CMK (cell line): ENCODE data around the gene DUOXA1.
A peak's percentile ranks its signal among the peaks of the same experiment; 100 is the strongest.

Source experiments
- DNase-seq: peaks from one replicate; pipeline ENCODE4 v3.0.0-alpha.2; 2010; ENCODE audit warnings: low read depth

DUOXA1 gene

DNA sequence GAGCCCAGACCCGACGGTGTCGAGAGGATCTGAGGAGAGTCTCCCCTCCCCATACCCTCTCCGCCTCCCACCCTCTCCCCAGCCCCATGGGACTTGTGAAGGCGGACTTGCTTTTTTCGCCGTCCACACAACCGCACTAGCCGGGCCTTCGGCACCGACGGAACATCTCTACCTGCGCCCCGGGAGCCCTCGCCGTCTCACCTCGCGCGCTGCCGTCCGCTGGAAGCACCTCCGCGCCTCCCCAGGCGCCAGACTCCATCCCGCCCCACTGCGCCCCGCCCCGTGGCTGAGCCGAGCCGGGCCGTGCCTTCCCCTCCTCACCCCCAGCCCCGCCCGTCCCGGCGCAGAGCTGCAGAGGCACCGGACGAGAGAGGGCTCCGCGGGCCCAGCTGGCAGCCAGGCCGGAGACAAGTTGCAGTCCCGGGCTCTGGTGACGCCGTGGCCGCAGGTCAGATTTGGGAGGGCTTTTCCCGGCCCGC lies at the start of gene DUOXA1, which contains the start of gene DUOX1:
Gene DUOXA1, minus strand, starts transcription at position 229 of the 479 bp plus-strand sequence. CDS start 6,865 bp downstream, outside the sequence.
Gene DUOX1, plus strand, starts transcription at position 344 of the 479 bp plus-strand sequence. CDS start 1,973 bp downstream, outside the sequence.
- no peak for DNase-seq

DNA sequence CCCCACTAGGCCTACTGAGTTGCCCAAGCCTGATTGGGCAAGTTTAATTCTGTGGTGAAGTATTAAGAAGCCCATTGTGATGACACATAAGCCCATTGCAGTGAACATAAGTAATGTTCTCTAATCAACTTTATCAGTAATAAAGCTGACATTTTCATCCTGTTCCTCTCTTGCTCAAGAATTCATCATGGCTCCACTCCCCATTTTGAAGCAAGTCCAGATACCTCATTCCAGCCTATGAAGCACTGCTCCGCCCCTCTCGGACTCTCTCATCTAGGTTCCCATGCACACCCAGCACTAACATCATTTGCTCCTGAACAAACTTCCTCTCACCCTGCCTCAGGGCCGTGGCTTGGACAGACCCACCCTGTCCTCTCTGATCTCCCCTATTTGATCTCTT lies 47.6 kb upstream of the DUOXA1 start:
- no peak for DNase-seq

GRCh38 chr15:45174577-45174976 lies 44.9 kb upstream of the DUOXA1 start:
- DNase-seq, result no peak

DNA sequence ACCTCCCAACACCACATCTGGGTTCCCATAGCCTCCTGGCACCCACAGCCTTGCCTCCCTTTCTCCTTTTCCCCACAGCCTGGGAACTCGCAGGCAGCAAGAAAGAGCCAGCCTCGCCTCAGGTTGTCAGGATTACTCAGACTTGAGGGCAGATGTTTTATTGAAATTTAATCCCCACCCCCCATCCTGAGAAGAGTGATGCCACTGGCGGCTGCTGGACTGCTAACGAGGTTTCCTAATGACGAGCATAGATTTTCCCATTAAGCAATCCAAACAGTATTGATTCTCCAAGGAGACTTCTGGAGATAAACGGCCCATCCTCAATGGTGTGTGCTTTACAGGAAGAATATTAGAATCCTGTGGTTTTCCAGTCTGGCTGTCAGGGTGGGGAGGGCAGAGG lies 44.4 kb upstream of the DUOXA1 start:
- no peak for DNase-seq

- no peak for DNase-seq
Measured at GRCh38 chr15:45171912-45172311, 42.2 kb upstream of the DUOXA1 start.

GRCh38 chr15:45169608-45170480 lies 40.2 kb upstream of the DUOXA1 start:
- no peak for DNase-seq

DNA sequence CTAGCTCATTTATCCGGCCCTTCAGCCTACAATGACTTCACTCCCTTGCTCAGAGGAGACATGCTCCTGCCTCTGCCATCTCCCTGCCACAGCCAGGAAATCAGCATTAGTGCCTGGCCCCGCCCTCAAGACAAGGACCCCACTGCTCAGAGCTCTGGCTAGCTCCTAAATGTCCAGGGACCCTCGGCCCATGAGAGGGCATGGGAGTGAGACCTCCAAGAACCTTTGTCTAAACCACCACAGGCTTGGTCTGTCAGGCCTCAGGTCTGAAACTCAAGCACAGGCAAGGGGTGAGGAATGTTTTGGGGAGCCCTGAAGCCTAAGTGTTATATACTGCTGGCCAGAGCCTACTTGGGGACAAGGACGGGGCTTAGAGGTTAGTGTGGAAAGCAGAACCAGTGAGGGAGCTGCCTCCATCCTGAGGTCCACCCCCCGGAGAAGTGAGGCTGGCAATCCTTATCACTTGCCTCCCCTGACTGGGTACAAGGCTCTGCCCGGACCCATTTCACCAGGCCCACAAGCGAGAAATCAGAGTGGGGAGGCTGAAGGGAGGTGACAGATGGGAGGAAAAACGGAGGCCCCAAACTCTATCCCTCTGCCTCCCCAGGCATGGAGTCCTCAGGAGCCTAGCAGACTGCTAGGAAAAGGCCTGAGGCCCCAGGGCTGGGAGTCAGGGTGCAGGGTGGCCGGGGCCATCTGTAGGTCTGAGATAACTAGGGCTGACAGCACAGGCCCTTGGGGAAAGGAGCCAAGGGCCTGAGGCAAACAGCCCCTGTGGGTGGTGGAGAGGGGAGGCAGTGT lies 39.3 kb upstream of the DUOXA1 start:
- DNase-seq, result no peak

- DNase-seq, result no peak
Measured at GRCh38 chr15:45168286-45168685, 38.6 kb upstream of the DUOXA1 start.

DNA sequence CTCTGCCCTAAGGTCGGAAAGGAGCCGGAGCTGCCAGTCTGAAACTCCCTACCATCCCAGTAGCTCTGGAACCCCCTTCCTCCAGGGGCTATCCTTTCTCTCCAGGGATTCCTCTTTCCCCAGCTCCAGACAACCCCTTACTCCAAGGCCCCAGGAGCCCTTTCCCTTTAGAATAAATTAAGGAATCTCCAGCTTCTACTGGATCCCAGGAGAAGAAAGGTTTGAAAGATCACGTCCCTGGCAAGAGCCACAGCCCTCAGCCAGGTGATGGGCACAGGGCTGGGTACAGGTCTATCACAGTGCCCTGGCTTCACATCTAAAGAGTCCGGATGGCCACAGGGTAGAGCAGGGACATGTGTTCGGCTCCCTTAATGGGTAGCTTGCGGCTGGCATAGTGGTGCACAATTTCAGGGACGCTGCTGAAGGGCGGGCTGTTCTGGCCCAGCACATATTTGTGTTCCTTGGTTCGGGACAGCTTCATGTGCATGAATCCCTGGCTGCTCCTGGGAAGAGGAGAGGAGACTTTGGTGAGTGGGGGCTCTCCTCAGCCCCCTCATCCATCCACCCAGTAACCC lies 38.0 kb upstream of the DUOXA1 start:
- no peak for DNase-seq

GRCh38 chr15:45166834-45167630 lies 37.4 kb upstream of the DUOXA1 start:
- peak; percentile 77 for DNase-seq

- no peak for DNase-seq
Measured at GRCh38 chr15:45165536-45165935, 35.9 kb upstream of the DUOXA1 start.

DNA sequence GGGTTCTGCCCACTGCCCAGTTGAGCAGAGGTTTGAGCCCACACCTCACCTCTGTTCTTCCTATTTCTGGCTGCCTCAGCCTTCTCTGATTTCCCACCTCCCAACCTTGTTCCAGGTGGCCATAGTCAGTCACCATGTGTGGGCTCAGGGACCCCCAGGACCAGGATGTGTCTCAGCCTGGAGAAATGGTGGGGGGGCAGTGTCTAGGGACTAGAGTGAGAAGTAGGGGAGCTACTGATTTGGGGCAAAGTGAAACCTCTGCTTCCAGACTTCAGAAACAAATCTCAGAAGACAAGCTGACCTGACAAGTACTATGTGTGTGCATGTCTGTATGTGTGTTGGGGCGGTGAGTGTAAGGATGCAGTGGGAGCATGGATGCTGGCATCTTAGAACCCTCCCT lies 35.2 kb upstream of the DUOXA1 start:
- DNase-seq, result no peak

- no peak for DNase-seq
Measured at GRCh38 chr15:45163508-45163856, 33.8 kb upstream of the DUOXA1 start.

DNA sequence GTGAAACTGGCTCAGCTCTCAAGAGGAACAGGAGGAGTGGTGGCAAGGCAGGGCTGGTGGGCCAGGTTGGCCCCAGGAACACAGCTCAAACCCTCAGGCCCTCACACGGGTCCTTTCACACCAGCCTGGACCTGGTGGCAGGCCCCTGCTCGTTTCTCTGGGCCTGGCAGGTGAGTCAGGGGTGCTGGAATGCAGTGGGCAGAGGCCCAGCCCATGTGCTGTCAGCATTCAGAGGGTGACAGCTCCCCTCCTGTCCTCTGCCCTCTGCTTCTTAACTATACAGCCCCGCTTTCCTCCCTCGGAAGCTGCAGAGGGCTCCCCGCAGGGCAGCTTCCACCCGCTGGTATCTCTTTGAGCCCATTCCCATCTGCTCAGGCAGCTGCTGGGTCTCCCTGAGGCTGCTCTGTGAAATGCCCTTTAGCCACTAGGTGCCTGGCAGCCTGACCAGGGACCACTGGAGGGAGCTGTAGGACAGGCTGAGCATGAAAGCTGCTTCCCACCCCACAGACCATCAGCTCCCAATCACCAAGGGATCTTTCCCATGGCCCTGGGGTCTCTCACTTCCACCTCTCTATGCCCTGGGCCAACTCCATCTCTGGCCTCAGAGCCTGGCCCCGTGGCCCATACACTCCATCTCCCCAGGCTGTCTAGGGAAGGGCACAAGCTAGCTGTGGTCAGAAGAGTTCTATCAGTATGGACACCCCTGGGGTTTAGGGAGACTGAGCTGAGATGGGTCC lies 33.3 kb upstream of the DUOXA1 start:
- DNase-seq, result peak; percentile 59

GRCh38 chr15:45161666-45162065 lies 32.0 kb upstream of the DUOXA1 start:
- no peak for DNase-seq

GRCh38 chr15:45157974-45158373 lies 28.3 kb upstream of the DUOXA1 start:
- no peak for DNase-seq

- no peak for DNase-seq
Measured at GRCh38 chr15:45156744-45157455, 27.2 kb upstream of the DUOXA1 start.

DNA sequence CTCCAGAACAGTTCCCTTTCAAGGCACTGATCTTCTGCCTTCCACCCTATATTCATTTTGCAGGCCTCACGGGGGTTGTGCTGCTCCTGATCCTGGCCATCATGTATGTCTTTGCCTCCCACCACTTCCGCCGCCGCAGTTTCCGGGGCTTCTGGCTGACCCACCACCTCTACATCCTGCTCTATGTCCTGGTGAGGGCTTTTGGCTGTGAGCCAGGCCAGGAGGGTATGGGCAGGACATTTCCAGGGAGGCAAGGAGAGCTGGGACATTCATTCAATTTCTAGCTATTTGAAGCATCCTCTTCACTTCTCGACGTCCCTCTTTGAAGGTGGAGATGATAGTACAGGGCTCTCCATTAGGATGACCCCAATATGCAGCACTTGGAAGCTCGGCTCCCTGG lies 26.1 kb upstream of the DUOXA1 start:
- DNase-seq, result no peak

- DNase-seq, result no peak
Measured at GRCh38 chr15:45151998-45152828, 22.5 kb upstream of the DUOXA1 start.
